WERI-Rb-1 (cell line): ENCODE measurements around the gene SDSL.

Experiments
- DNase-seq: peaks from one replicate; pipeline ENCODE4 v3.0.0-alpha.2; 2020
- H3K27ac ChIP-seq: fragments of 250-450 bp; sonication (Bioruptor Pico); 2 replicates; pipeline ENCODE4 v1.5.1; 2020; ENCODE audit warnings: mild to moderate bottlenecking, moderate library complexity
- H3K27me3 ChIP-seq: fragments of 250-450 bp; sonication (Bioruptor Pico); 2 replicates; pipeline ENCODE4 v1.5.1; 2021; ENCODE audit warnings: mild to moderate bottlenecking, low read depth, moderate library complexity; ENCODE audit not compliant: insufficient read depth, severe bottlenecking
- H3K36me3 ChIP-seq: fragments of 250-450 bp; sonication (Bioruptor Pico); 2 replicates; pipeline ENCODE4 v1.5.1; 2020; ENCODE audit warnings: mild to moderate bottlenecking, moderate library complexity
- H3K4me3 ChIP-seq: 2 replicates; pipeline ENCODE4 v1.5.1; 2011; ENCODE audit warnings: low read depth, mild to moderate bottlenecking, control low read depth, low read length
- H3K9me3 ChIP-seq: fragments of 250-450 bp; sonication (Bioruptor Pico); 2 replicates; pipeline ENCODE4 v1.5.1; 2021; ENCODE audit warnings: mild to moderate bottlenecking, moderate library complexity; ENCODE audit not compliant: severe bottlenecking
- CTCF ChIP-seq: IDR thresholded peaks from 2 replicates; pipeline ENCODE4 v1.5.1; 2011; ENCODE audit warnings: low read depth, mild to moderate bottlenecking, control low read depth, inconsistent platforms, low read length

SDSL gene

DNA sequence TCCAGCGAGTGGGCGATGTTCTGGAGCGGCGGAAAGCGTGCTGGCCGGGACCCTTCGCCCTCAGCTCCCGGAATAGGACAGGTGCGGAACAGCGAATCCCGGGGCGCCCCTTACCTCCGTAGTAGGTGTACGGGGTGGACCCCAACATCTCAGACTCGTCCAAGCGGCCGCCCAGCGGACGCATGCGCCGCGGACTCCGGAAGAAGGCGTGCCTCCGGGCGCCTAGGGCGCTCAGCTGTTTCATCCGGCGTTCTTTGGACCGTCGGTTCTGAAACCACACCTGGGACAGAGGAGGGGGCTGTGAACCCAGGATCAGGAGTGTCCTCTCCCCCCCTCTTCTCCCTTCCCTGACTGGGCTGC is 44.9 kb downstream of the SDSL start:
- peaks cover 11% of the 10 kb centered on the region for H3K9me3 ChIP-seq
- no peak for DNase-seq
- no peak overlapping the region for H3K27ac ChIP-seq
- no peak overlapping the region for H3K4me3 ChIP-seq
- peaks cover 32% of the 10 kb centered on the region for H3K27me3 ChIP-seq
- no peaks in the 10 kb centered on the region for H3K36me3 ChIP-seq
- no peak for TF ChIP-seq CTCF

GRCh38 chr12:113467502-113468364 is 45.6 kb downstream of the SDSL start:
- Histone ChIP-seq H3K9me3 (peaks cover 11% of the 10 kb centered on the region), H3K27ac (no peak overlapping the region), H3K36me3 (no peaks in the 10 kb centered on the region), H3K4me3 (no peak overlapping the region), H3K27me3 (peaks cover 32% of the 10 kb centered on the region)
- DNase-seq = no peak
- TF ChIP-seq CTCF = no peak

- no peak overlapping the region for H3K4me3 ChIP-seq
Observed at GRCh38 chr12:113468365-113469223, 46.4 kb downstream of the SDSL start.

DNA sequence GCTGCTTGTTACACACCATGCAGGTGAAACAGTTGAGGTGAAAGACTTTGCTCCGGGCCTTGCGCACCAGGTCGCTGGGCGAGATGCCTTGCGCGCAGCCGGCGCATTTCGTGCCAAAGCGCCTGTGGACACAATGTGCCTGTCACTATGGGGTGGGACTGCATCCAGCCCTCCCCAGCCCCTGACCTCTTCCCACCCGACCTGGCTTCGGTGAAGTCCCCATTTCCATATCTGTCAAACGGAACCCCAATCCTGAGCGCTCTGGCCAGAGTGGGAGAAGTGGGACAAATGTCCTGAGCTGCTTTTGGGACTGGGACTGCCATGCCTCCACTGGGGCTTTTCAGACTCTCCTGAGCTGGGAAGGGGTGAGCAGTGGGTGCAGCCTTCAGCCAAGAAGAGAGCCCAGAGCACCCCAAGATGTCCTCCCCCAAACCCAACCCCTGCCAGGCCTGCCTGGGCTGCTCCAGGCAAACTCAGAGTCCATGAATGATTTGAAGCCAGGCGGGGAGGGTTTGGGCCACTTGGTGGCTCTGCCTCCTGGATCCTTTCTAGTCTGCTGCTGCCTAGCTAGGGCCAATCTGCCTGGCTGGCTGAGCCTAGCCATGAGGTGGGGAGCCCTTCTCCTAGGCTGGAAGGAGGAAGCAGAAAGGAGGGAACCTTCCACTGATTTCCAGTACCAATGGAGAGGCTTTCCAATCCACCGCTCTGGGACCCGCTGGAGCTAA is 47.2 kb downstream of the SDSL start:
- no peak overlapping the region for H3K4me3 ChIP-seq
- peaks cover 11% of the 10 kb centered on the region for H3K9me3 ChIP-seq
- no peaks in the 10 kb centered on the region for H3K36me3 ChIP-seq
- DNase-seq = no peak
- TF ChIP-seq CTCF = no peak
- H3K27ac ChIP-seq = no peak overlapping the region
- H3K27me3 ChIP-seq = peaks cover 26% of the 10 kb centered on the region

More at GRCh38 chr12:113468365-113469223, 46.4 kb downstream of the SDSL start:
- peaks cover 11% of the 10 kb centered on the region for H3K9me3 ChIP-seq
- peaks cover 27% of the 10 kb centered on the region for H3K27me3 ChIP-seq
- TF ChIP-seq CTCF = no peak
- no peak for DNase-seq
- no peak overlapping the region for H3K27ac ChIP-seq
- H3K36me3 ChIP-seq = no peaks in the 10 kb centered on the region

DNA sequence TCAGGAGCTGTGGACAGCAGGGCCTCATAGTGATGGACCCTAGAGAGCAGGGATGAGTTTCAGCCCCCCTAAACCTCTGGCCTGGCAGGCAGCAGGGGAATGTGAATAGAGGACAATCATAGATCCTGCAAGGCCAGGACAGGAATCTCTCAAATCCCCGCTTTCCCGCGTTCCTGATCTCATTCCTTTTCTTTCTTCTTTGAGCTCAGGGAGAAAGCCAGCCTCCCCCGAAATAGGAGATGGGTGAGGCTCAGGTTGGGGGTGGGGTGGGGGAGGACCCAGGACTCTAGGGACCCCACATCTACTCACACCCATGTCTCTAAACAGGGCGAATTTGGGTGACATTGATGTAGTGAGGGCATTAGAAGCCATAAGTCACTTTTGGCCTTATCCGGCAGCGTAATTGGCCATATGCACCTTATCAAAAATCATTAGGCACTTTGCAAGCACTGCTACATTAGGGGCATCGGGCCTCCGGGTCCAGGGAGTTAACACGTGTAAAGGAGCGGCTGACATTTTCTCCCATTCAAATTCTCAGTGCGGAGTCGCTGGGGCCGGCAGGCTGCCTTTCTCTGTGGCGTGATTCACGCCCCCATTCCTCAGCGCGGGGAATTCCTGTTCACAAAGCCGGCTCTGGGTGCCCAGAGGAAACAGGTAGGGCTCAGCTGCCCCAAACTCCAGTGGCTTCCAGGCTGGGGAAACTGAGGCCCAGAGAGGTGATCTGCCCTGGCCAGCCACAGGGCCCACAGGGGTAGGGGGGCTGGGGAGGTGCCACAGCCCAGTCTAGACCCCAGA is 48.0 kb downstream of the SDSL start:
- Histone ChIP-seq H3K27ac (no peak overlapping the region), H3K4me3 (no peak overlapping the region), H3K9me3 (peaks cover 11% of the 10 kb centered on the region), H3K27me3 (peaks cover 26% of the 10 kb centered on the region), H3K36me3 (no peaks in the 10 kb centered on the region)
- TF ChIP-seq CTCF = no peak
- no peak for DNase-seq
